Middle frontal gyrus (tissue), 1 donor: ENCODE data around the gene IGFL1.
"Not testable (repeated sequence)": the region's sequence is repeated elsewhere in the genome, so short reads cannot be mapped to it uniquely, and the experiment has no call there.

Experiments
- DNase-seq: peaks from one replicate; pipeline ENCODE4 v3.0.0-alpha.2; 2015; ENCODE audit warnings: low spot score; ENCODE audit errors: extremely low spot score

The IGFL1 gene

DNA sequence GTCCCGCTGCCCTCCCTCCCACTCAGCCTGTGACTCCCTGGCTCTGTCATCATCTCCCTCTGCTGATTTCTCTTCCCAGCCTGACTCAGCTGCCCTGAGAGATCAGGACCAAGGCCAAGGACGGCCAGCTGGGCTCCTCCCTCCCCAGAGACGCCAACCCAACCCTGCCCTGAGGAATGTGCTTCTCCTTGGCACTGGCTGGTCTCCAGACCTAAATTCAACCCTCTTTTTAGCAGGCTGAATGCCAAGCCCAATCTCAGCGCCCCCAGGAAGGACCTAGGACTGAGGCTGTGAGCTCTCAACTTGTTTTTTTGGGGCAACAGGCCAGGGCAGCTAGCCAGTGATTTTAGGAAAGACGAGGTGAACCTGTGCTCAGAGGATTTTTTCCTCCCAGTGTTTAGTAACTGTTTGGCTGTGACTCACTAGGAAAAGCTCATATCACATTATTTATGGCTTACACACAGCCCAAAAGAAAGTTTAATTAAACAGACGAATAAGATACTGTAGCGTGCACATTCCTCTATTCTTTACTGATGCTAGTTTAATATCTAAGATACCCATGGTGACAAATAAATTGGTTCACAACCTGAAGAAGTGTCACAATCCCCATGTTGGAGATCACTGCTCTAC lies 7.4 kb upstream of the IGFL1 start:
- DNase-seq = no peak

DNA sequence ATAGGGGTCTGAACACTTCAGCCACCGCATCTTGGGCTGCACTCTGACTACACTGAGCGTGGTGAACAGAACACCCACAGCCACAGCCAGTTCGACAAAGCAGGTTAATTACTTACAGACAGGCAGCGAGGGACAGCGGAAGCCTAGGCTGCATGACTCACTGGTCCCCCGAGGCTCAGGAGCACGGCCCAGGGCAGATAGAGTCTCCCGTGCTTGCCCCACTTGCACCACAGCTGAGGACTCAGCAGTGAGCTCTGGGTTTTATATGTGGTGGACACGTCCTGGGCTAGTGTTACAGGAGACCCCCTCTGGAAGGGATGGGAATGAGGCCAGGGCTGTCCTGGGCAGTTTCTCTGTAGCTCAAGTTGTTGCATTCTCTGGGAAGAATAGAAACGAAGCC lies 5.8 kb upstream of the IGFL1 start:
- DNase-seq = not testable (repeated sequence)

DNA sequence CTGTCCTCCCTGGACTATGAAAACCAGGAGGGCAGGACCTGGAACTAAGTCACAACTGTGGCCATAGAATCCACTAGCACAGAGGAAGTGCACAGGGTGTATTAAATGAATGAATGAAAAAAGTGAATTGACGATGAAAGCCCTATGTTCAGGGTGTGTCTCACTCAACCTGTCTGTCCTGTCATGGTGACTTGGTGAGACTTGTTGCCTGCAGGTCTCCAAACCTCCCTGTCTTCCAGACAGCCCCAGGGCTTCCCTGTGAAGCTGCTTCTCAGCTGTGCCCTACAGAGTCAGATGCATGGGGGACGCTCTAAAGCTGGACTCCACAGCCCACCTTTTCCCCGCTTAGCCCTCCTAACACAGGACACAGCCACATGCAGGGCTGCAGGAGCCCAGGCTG lies 4.8 kb upstream of the IGFL1 start:
- no peak for DNase-seq

- DNase-seq = no peak
These were observed 4.0 kb upstream of the IGFL1 start for GRCh38 chr19:46225558-46226004.

- no peak for DNase-seq
These were observed 3.0 kb upstream of the IGFL1 start for GRCh38 chr19:46226438-46226973.

DNA sequence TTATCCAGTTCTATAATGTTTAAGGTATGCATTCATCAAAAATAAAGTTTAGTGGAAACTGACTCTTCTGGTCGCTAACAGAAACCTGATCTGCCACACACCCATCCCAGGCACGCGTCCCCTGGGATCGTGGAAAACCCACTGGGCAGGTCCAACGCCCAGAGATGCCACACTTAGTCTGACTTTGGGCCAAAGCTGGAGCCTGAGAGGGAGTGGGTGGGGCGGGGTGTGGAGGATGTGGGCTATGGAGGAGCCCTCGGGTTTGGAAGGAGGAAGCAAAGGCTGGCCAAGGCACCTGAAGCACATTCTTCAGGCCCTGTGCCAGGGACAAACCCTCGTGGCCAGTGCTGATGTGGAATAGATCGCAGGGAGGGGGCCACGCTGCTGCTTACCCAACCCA lies 2.5 kb downstream of the IGFL1 start:
- no peak for DNase-seq

- DNase-seq = no peak
These were observed 2.9 kb downstream of the IGFL1 start for GRCh38 chr19:46232468-46232867.

DNA sequence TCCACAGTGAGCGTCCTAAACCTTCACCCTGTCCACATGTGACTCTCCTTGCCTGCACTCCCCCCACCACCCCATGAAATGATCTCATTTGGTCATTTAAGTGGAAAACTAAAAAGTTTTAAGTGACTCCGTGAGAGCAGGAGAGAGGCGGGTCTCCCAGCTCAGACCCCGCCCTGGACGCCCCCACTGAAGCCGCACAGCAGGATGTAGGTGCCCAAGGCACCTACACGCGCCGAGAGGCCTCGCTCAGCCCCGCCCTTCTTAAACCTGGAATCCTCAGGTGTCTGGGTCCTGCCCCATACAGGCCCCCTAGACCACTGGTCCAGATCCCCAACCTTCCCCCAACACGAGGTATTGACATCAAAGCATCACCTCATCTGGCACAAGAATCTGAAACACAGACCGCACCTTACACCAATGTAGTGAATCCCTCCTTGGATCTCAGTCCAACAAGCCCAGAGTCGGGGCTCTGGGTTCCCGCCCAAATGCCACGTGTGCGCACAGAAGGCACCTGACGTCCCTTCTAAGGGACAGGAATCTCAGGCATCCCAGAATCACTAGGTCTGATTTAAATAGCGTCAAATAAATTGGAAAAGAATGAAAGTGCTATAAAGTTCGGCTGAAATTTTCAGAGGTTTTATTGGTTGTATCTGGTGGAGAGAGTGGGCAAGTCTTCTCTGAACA lies 3.5 kb downstream of the IGFL1 start:
- DNase-seq = no peak

GRCh38 chr19:46233871-46234270 lies 4.3 kb downstream of the IGFL1 start:
- DNase-seq = not testable (repeated sequence)

GRCh38 chr19:46238141-46238540 lies 8.6 kb downstream of the IGFL1 start:
- DNase-seq = not testable (repeated sequence)

- DNase-seq = no peak
These were observed 9.9 kb downstream of the IGFL1 start for GRCh38 chr19:46239193-46240024.

- no peak for DNase-seq
These were observed 11.2 kb downstream of the IGFL1 start for GRCh38 chr19:46240693-46241092.

- DNase-seq = no peak
These were observed 12.1 kb downstream of the IGFL1 start for GRCh38 chr19:46241626-46242025.

GRCh38 chr19:46243081-46243654 lies 13.6 kb downstream of the IGFL1 start:
- DNase-seq = not testable (repeated sequence)

- DNase-seq = no peak
These were observed 20.7 kb downstream of the IGFL1 start for GRCh38 chr19:46250076-46250735.

GRCh38 chr19:46251416-46251815 lies 21.9 kb downstream of the IGFL1 start:
- no peak for DNase-seq

- DNase-seq = no peak
These were observed 25.2 kb downstream of the IGFL1 start for GRCh38 chr19:46254776-46255175.

DNA sequence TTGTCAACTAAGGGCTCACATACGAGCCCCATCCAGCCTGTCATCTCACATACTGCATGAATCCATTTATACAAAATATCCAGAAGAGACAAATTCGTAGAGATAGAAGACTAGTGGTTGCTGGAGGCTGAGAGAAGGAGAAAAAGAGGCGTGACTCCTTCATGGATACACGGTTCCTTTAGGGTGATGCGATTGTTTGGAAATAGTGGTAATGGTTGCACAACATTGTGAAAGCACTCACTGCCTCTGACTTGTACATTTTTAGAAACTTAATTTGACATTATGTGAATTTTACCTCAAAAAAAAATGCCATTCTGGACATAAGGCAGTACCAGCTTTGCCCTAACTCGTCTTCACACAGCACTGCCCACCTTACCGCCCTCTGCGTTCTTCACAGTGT lies 27.3 kb downstream of the IGFL1 start:
- no peak for DNase-seq

DNA sequence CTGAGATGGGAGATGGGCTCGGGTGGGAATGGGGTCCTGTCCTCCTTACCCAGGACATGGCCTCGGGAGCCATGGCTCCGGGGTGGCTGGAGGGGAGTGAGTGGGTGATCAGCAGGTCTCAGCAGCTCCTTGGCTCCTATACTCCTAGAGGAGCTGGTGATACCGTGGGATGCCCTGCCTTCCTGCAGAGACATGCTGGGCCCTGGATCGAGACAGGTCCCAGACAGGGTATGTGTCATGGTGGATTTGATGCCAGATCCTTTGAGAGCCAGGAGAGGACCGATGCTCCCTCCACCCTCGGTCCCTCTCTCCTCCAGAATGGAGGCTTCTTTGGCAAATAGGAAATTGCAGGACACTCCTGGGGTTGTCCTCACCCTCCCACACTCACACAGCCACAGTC lies 32.0 kb downstream of the IGFL1 start:
- DNase-seq = not testable (repeated sequence)

GRCh38 chr19:46262684-46263296 lies 33.2 kb downstream of the IGFL1 start:
- not testable (repeated sequence) for DNase-seq

DNA sequence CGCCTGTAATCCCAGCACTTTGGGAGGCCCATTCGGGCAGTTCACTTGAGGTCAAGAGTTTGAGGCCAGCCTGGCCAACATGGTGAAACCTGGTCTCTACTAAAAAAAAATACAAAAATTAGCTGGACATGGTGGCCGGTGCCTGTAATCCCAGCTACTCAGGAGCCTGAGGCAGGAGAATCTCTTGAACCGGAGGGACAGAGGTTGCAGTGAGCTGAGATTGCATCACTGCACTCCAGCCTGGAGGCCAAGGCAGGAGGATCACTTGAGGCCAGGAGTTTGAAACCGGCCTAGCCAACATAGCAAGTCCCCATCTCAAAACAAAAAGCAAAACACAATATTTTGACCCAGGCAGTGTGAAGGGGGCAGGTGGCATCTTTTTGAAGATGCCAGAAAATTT lies 35.3 kb downstream of the IGFL1 start:
- DNase-seq = not testable (repeated sequence)
